IMR-90 (cell line): ENCODE data around the gene DOCK4. TPM values are rescaled to one million over a fixed set of nuclear protein-coding genes. Genes with fewer than 3 reads are reported as not detected.

ENCODE experiments used
- ATAC-seq: fragments of 200-7000 bp; cut with Tn5 transposase; 2 replicates; pipeline ENCODE4 v1.9.1; 2020; ENCODE audit warnings: low read depth, mild to moderate bottlenecking, moderate library complexity
- BruUV-seq: library from RNA; stranded (reverse); fragments of 400-500 nt; replicated peaks from 2 replicates; lab custom pipeline; 2021; lab: Mats Ljungman, UMichigan
- CTCF ChIA-PET: fragments of 300-600 bp; formaldehyde crosslinking; extraction: SDS; loops from one replicate; lab custom pipeline; 2021; ENCODE audit warnings: antibody characterized with exemption; lab: Yijun Ruan, JAX
- POLR2A ChIA-PET: fragments of 300-600 bp; sonication (Branson Sonifier 250); formaldehyde crosslinking; loops from one replicate; lab custom pipeline; 2022; ENCODE audit warnings: antibody characterized with exemption; ENCODE audit not compliant: unreplicated experiment; lab: Charles Lee
- DNase-seq: peaks from one replicate; pipeline ENCODE4 v3.0.0; 2013
- H2AFZ ChIP-seq: replicated peaks from 2 replicates; pipeline ENCODE3; 2013; ENCODE audit warnings: low read length, mild to moderate bottlenecking; ENCODE audit not compliant: poor library complexity
- H2AK5ac ChIP-seq: 2 replicates; pipeline ENCODE4 v1.6.1; 2013; ENCODE audit warnings: low read depth, low read length, inconsistent platforms
- H2AK9ac ChIP-seq: replicated peaks from 2 replicates; pipeline ENCODE3; 2013; ENCODE audit warnings: mild to moderate bottlenecking, low read depth, low read length, moderate library complexity; ENCODE audit not compliant: poor library complexity
- H2BK120ac ChIP-seq: 2 replicates; pipeline ENCODE4 v1.6.1; 2013; ENCODE audit warnings: low read depth, low read length, inconsistent platforms
- H2BK15ac ChIP-seq: 3 replicates; pipeline ENCODE4 v1.6.1; 2013; ENCODE audit warnings: low read depth, low read length, inconsistent platforms
- H2BK20ac ChIP-seq: 2 replicates; pipeline ENCODE4 v1.6.1; 2013; ENCODE audit warnings: low read depth, mild to moderate bottlenecking, inconsistent platforms, low read length, moderate library complexity
- H2BK5ac ChIP-seq: 2 replicates; pipeline ENCODE4 v1.6.1; 2013; ENCODE audit warnings: mild to moderate bottlenecking, low read depth, low read length, inconsistent platforms; ENCODE audit not compliant: poor library complexity, severe bottlenecking
- H3K14ac ChIP-seq: replicated peaks from 2 replicates; pipeline ENCODE4 v1.6.1; 2013; ENCODE audit warnings: low read depth, low read length, inconsistent platforms
- H3K18ac ChIP-seq: 2 replicates; pipeline ENCODE4 v1.6.1; 2013; ENCODE audit warnings: low read depth, low read length, control low read depth
- H3K23ac ChIP-seq: 2 replicates; pipeline ENCODE4 v1.6.1; 2013; ENCODE audit warnings: low read depth, low read length, inconsistent platforms
- H3K27ac ChIP-seq: 2 replicates; pipeline ENCODE4 v1.5.1; 2013; ENCODE audit warnings: mild to moderate bottlenecking, control low read depth, low read length; ENCODE audit not compliant: insufficient read depth
- H3K27me3 ChIP-seq: 2 replicates; pipeline ENCODE4 v1.6.1; 2013; ENCODE audit warnings: low read length; ENCODE audit not compliant: control insufficient read depth, insufficient read depth
- H3K36me3 ChIP-seq: 2 replicates; pipeline ENCODE4 v1.6.1; 2013; ENCODE audit warnings: low read length, mixed read lengths; ENCODE audit not compliant: control insufficient read depth, insufficient read depth
- H3K4ac ChIP-seq: 2 replicates; pipeline ENCODE4 v1.6.1; 2013; ENCODE audit warnings: low read depth, low read length, inconsistent platforms
- H3K4me1 ChIP-seq: 2 replicates; pipeline ENCODE4 v1.6.1; 2013; ENCODE audit warnings: low read length, mixed read lengths; ENCODE audit not compliant: control insufficient read depth, insufficient read depth
- H3K4me2 ChIP-seq: 2 replicates; pipeline ENCODE4 v1.6.1; 2013; ENCODE audit warnings: low read depth, mild to moderate bottlenecking, control low read depth, low read length, moderate library complexity
- H3K4me3 ChIP-seq: 2 replicates; pipeline ENCODE4 v1.5.1; 2013; ENCODE audit warnings: low read depth, mild to moderate bottlenecking, control low read depth, low read length, moderate library complexity; ENCODE audit not compliant: insufficient read depth
- H3K56ac ChIP-seq: 2 replicates; pipeline ENCODE4 v1.6.1; 2013; ENCODE audit warnings: low read length, inconsistent platforms; ENCODE audit not compliant: insufficient read depth; ENCODE audit errors: extremely low read depth
- H3K79me1 ChIP-seq, 2 experiments: 2 replicates each; pipeline ENCODE4 v1.6.1; 2013; ENCODE audit warnings: low read length in 2 of 2, inconsistent platforms in 1 of 2, low read depth in 1 of 2
- H3K9ac ChIP-seq: 2 replicates; pipeline ENCODE4 v1.6.1; 2013; ENCODE audit warnings: low read depth, low read length, control low read depth
- H3K9me1 ChIP-seq: 2 replicates; pipeline ENCODE4 v1.6.1; 2013; ENCODE audit warnings: low read length, inconsistent platforms; ENCODE audit not compliant: insufficient read depth
- H3K9me3 ChIP-seq: 2 replicates; pipeline ENCODE4 v1.6.1; 2013; ENCODE audit warnings: low read length; ENCODE audit not compliant: control insufficient read depth, insufficient read depth
- H4K20me1 ChIP-seq: 2 replicates; pipeline ENCODE4 v1.6.1; 2013; ENCODE audit warnings: low read length, inconsistent platforms; ENCODE audit not compliant: insufficient read depth
- H4K5ac ChIP-seq: 2 replicates; pipeline ENCODE4 v1.6.1; 2013; ENCODE audit warnings: mild to moderate bottlenecking, low read depth, low read length, control low read depth
- H4K8ac ChIP-seq, 2 experiments: 2 replicates each; pipeline ENCODE4 v1.6.1; 2013; ENCODE audit warnings: low read depth in 2 of 2, low read length in 2 of 2, control low read depth in 1 of 2, inconsistent platforms in 1 of 2
- H4K91ac ChIP-seq: 2 replicates; pipeline ENCODE4 v1.6.1; 2013; ENCODE audit warnings: low read depth, low read length, inconsistent platforms; ENCODE audit not compliant: insufficient read depth
- BHLHE40 ChIP-seq: fragments of 150-350 bp; IDR thresholded peaks from 2 replicates; pipeline ENCODE4 v1.6.1; 2016; ENCODE audit warnings: mild to moderate bottlenecking, low read depth, low read length
- CEBPB ChIP-seq: IDR thresholded peaks from 2 replicates; pipeline ENCODE4 v1.6.1; 2012; ENCODE audit warnings: low read depth, low read length, improper control_type of control experiment
- CHD1 ChIP-seq: IDR thresholded peaks from 2 replicates; pipeline ENCODE4 v1.6.1; 2012; ENCODE audit warnings: low read depth, low read length, improper control_type of control experiment
- CTCF ChIP-seq: conservative IDR thresholded peaks from 2 replicates; pipeline ENCODE4 v1.5.1; 2012; ENCODE audit warnings: mild to moderate bottlenecking, low read depth, low read length, improper control_type of control experiment
- ELK1 ChIP-seq: fragments of 150-350 bp; IDR thresholded peaks from 2 replicates; pipeline ENCODE4 v1.6.1; 2016; ENCODE audit warnings: low read depth, mild to moderate bottlenecking, low read length, moderate library complexity, borderline replicate concordance
- FOS ChIP-seq: fragments of 150-350 bp; IDR thresholded peaks from 2 replicates; pipeline ENCODE4 v1.6.1; 2016; ENCODE audit warnings: low read depth, low read length
- MAFK ChIP-seq: IDR thresholded peaks from 2 replicates; pipeline ENCODE4 v1.6.1; 2012; ENCODE audit warnings: low read depth, low read length, improper control_type of control experiment
- MAZ ChIP-seq: IDR thresholded peaks from 2 replicates; pipeline ENCODE4 v1.6.1; 2012; ENCODE audit warnings: low read depth, mild to moderate bottlenecking, low read length, improper control_type of control experiment, moderate library complexity, borderline replicate concordance
- MXI1 ChIP-seq: IDR thresholded peaks from 2 replicates; pipeline ENCODE4 v1.6.1; 2012; ENCODE audit warnings: low read depth, mild to moderate bottlenecking, low read length, moderate library complexity, borderline replicate concordance
- NFE2L2 ChIP-seq: fragments of 150-350 bp; IDR thresholded peaks from 2 replicates; pipeline ENCODE4 v1.6.1; 2016; ENCODE audit warnings: low read depth, mild to moderate bottlenecking, low read length
- POLR2A ChIP-seq: IDR thresholded peaks from 2 replicates; pipeline ENCODE4 v1.6.1; 2012; ENCODE audit warnings: mild to moderate bottlenecking, low read depth, low read length
- RAD21 ChIP-seq: IDR thresholded peaks from 2 replicates; pipeline ENCODE4 v1.6.1; 2012; ENCODE audit warnings: low read length, improper control_type of control experiment
- RCOR1 ChIP-seq: IDR thresholded peaks from 2 replicates; pipeline ENCODE4 v1.6.1; 2012; ENCODE audit warnings: mild to moderate bottlenecking, low read length, improper control_type of control experiment; ENCODE audit not compliant: insufficient replicate concordance
- RFX5 ChIP-seq: IDR thresholded peaks from 2 replicates; pipeline ENCODE4 v1.8.0; 2012; ENCODE audit warnings: low read depth, mild to moderate bottlenecking, low read length, moderate library complexity
- SMC3 ChIP-seq: fragments of 150-350 bp; IDR thresholded peaks from 2 replicates; pipeline ENCODE4 v1.6.1; 2016; ENCODE audit warnings: low read depth, mild to moderate bottlenecking, antibody characterized with exemption, low read length, moderate library complexity
- USF2 ChIP-seq: fragments of 150-350 bp; IDR thresholded peaks from 2 replicates; pipeline ENCODE4 v1.6.1; 2017; ENCODE audit warnings: mild to moderate bottlenecking, antibody characterized with exemption, low read length, low read depth
- WGBS, 2 experiments: methylation state at CpG; one replicate each; pipeline versions ENCODE4 v1.1.5 to v1.1.7; 2013; ENCODE audit warnings: missing lambda C conversion rate in 2 of 2; ENCODE audit not compliant: insufficient read length in 1 of 2; ENCODE audit errors: extremely low coverage in 2 of 2; 5-methylcytosine and 5-hydroxymethylcytosine counted together
- dilution Hi-C: fragments of 300-500 bp; cut with HindIII; formaldehyde crosslinking; loops from one replicate; pipeline ENCODE4 v1.14.3; 2018; ENCODE audit warnings: low sequenced_read_pairs; ENCODE audit not compliant: unreplicated experiment
- in situ Hi-C: fragments of 300-500 bp; cut with MboI; formaldehyde crosslinking; loops from 3 replicates; pipeline ENCODE4 v1.14.3; 2019; ENCODE audit warnings: low sequenced_read_pairs, inconsistent platforms, mixed read lengths
- intact Hi-C: fragments of 100-400 bp; cut with micrococcal nuclease; formaldehyde crosslinking; loops from 2 replicates; pipeline ENCODE4 v1.10.0; 2022
- polyA plus RNA-seq, 3 experiments: library from polyadenylated mRNA; depleted of rRNA; stranded (reverse); fragments of >200 nt; gene quantifications; 2 replicates each; pipeline ENCODE4 v1.2.3, GENCODE V29; 2012; ENCODE audit warnings: low replicate concordance in 1 of 3
- total RNA-seq: library from RNA; depleted of rRNA; stranded (reverse); fragments of >200 nt; gene quantifications from 2 replicates; pipeline ENCODE4 v1.2.3, GENCODE V29; 2012

The DOCK4 gene
- total and polyA plus RNA-seq, 2 of the 4 experiments (the other 2 are of a cell fraction) = 4.4 to 12.2 TPM

GRCh38 chr7:112013274-112013673 is 192.9 kb downstream of the DOCK4 start:
- Histone ChIP-seq H4K91ac (no peak overlapping the region), H3K56ac (no peak overlapping the region), H3K18ac (no peak overlapping the region), H4K8ac (no peak overlapping the region), H3K4me3 (no peak overlapping the region), H2BK20ac (no peak overlapping the region), H3K36me3 (no peaks in the 10 kb centered on the region), H3K9me1 (peaks cover 3% of the 10 kb centered on the region; the same call in 1 of the 2 replicates), H3K4me1 (no peaks in the 10 kb centered on the region), H2AK5ac (no peak overlapping the region), H3K9ac (no peak overlapping the region), H3K9me3 (no peaks in the 10 kb centered on the region), H3K4me2 (no peak overlapping the region), H3K14ac (no peak overlapping the region), H2BK5ac (no peak overlapping the region), H3K23ac (no peak overlapping the region), H2BK15ac (no peak overlapping the region), H3K27me3 (no peaks in the 10 kb centered on the region), H2BK120ac (no peak overlapping the region), H4K5ac (no peak overlapping the region), H2AFZ (no peak overlapping the region), H3K79me1 (peaks cover 3 to 8% of the 10 kb centered on the region in 2 experiments; a peak in 1 of 4 replicates), H3K4ac (no peak overlapping the region), H4K20me1 (no peaks in the 10 kb centered on the region; the same call in 1 of the 2 replicates), H3K27ac (no peak overlapping the region), H2AK9ac (no peak overlapping the region)
- no TSS peak for BruUV-seq
- dilution Hi-C loops = no loop called here
- in situ Hi-C loops = no loop called here
- DNase-seq (no peak), ATAC-seq (no peak)
- CTCF ChIA-PET = interaction anchor here (0.9 kb wide), 1 partner anchor 21 kb away, joined by 4 read pairs; no protein-coding TSS in a partner anchor
- WGBS, 2 experiments = 100% methylated on average over 1 of the region's 5 CpGs; no CpG with 5 or more reads in 1 of the 2 experiments
- TF ChIP-seq USF2 = no peak
- no peak for TF ChIP-seq MXI1
- TF ChIP-seq NFE2L2 = no peak
- TF ChIP-seq RFX5 = no peak
- no peak for TF ChIP-seq MAZ
- TF ChIP-seq ELK1 = no peak
- no peak for TF ChIP-seq CHD1
- no peak for TF ChIP-seq POLR2A
- TF ChIP-seq CEBPB = no peak
- no peak for TF ChIP-seq FOS
- no peak for TF ChIP-seq CTCF
- TF ChIP-seq MAFK = no peak
- no peak for TF ChIP-seq SMC3
- TF ChIP-seq BHLHE40 = no peak
- no peak for TF ChIP-seq RCOR1
- no peak for TF ChIP-seq RAD21
- POLR2A ChIA-PET = no interaction called here
- intact Hi-C loops = no loop called here
